HEK293 (cell line): ENCODE data around the gene TRIM47.

ENCODE experiments used
- CTCF ChIA-PET: fragments of 350-600 bp; formaldehyde crosslinking; extraction: SDS; loops from one replicate; lab custom pipeline; 2021; ENCODE audit warnings: antibody characterized with exemption; lab: Yijun Ruan, JAX
- POLR2A ChIA-PET: fragments of 300-600 bp; formaldehyde crosslinking; extraction: SDS; loops from one replicate; lab custom pipeline; 2020; ENCODE audit warnings: antibody characterized with exemption, inconsistent platforms; lab: Yijun Ruan, JAX
- H3K27ac ChIP-seq: fragments of 200-500 bp; sonication (Bioruptor generic); 2 replicates; pipeline ENCODE4 v1.5.1; 2014; ENCODE audit warnings: low read depth, low read length, control low read depth, inconsistent platforms; ENCODE audit errors: extremely low read depth
- H3K36me3 ChIP-seq, 2 experiments: fragments of 200-500 bp in 1 of 2; sonication (Bioruptor generic) in 1 of 2; 1 replicate in 1 of 2; 2 replicates in 1 of 2; pipeline ENCODE4 v1.5.1; 2014 to 2017; ENCODE audit warnings: inconsistent platforms in 2 of 2, low read length in 2 of 2; ENCODE audit not compliant: control insufficient read depth in 2 of 2, insufficient read depth in 1 of 2
- H3K4me1 ChIP-seq: fragments of 200-500 bp; sonication (Bioruptor generic); 2 replicates; pipeline ENCODE4 v1.5.1; 2014; ENCODE audit warnings: mild to moderate bottlenecking, low read length, inconsistent platforms; ENCODE audit not compliant: control insufficient read depth, insufficient read depth
- H3K4me3 ChIP-seq: 2 replicates; pipeline ENCODE4 v1.5.1; 2011; ENCODE audit warnings: low read depth, mild to moderate bottlenecking, control low read depth, low read length, moderate library complexity
- H3K9me3 ChIP-seq: fragments of 200-500 bp; sonication (Bioruptor generic); 2 replicates; pipeline ENCODE4 v1.5.1; 2014; ENCODE audit warnings: low read depth, low read length, inconsistent platforms; ENCODE audit not compliant: control insufficient read depth, insufficient read depth
- EGR2 ChIP-seq: fragments of 450-650 bp; formaldehyde crosslinking; IDR thresholded peaks from 2 replicates; pipeline ENCODE4 v1.5.1; 2016; ENCODE audit warnings: low read depth, missing biosample characterization, missing genetic modification characterization
- FEZF1 ChIP-seq: fragments of 450-650 bp; formaldehyde crosslinking; IDR thresholded peaks from 2 replicates; pipeline ENCODE4 v1.5.1; 2016; ENCODE audit warnings: missing biosample characterization, missing genetic modification characterization
- KLF1 ChIP-seq: fragments of 450-650 bp; formaldehyde crosslinking; IDR thresholded peaks from 2 replicates; pipeline ENCODE4 v1.5.1; 2016; ENCODE audit warnings: missing biosample characterization, missing genetic modification characterization
- KLF8 ChIP-seq: fragments of 450-650 bp; formaldehyde crosslinking; IDR thresholded peaks from 2 replicates; pipeline ENCODE4 v1.5.1; 2016; ENCODE audit warnings: missing biosample characterization, missing genetic modification characterization
- REPIN1 ChIP-seq: fragments of 450-650 bp; formaldehyde crosslinking; IDR thresholded peaks from 2 replicates; pipeline ENCODE4 v1.5.1; 2017; ENCODE audit warnings: missing biosample characterization, missing genetic modification characterization, low read depth
- ZBTB21 ChIP-seq: fragments of 450-650 bp; formaldehyde crosslinking; IDR thresholded peaks from 2 replicates; pipeline ENCODE4 v1.5.1; 2017; ENCODE audit warnings: missing biosample characterization, missing genetic modification characterization
- ZFHX2 ChIP-seq: fragments of 450-650 bp; formaldehyde crosslinking; conservative IDR thresholded peaks from 2 replicates; pipeline ENCODE4 v1.5.1; 2016; ENCODE audit warnings: missing biosample characterization, missing genetic modification characterization
- ZNF132 ChIP-seq: fragments of 450-650 bp; formaldehyde crosslinking; IDR thresholded peaks from 2 replicates; pipeline ENCODE4 v1.5.1; 2017; ENCODE audit warnings: missing biosample characterization, missing genetic modification characterization, borderline replicate concordance
- ZNF138 ChIP-seq: fragments of 450-650 bp; formaldehyde crosslinking; IDR thresholded peaks from 2 replicates; pipeline ENCODE4 v1.5.1; 2016; ENCODE audit warnings: missing biosample characterization, missing genetic modification characterization, borderline replicate concordance
- ZNF2 ChIP-seq: fragments of 450-650 bp; formaldehyde crosslinking; IDR thresholded peaks from 2 replicates; pipeline ENCODE4 v1.5.1; 2016; ENCODE audit warnings: missing biosample characterization, missing genetic modification characterization
- ZNF214 ChIP-seq: fragments of 450-650 bp; formaldehyde crosslinking; IDR thresholded peaks from 2 replicates; pipeline ENCODE4 v1.5.1; 2017; ENCODE audit warnings: missing biosample characterization, mild to moderate bottlenecking, missing genetic modification characterization, borderline replicate concordance
- ZNF248 ChIP-seq: fragments of 450-650 bp; formaldehyde crosslinking; IDR thresholded peaks from 2 replicates; pipeline ENCODE4 v1.5.1; 2017; ENCODE audit warnings: missing biosample characterization, missing genetic modification characterization
- ZNF341 ChIP-seq: fragments of 450-650 bp; formaldehyde crosslinking; IDR thresholded peaks from 2 replicates; pipeline ENCODE4; 2016; ENCODE audit warnings: low read depth, missing biosample characterization, missing genetic modification characterization
- ZNF426 ChIP-seq: fragments of 450-650 bp; formaldehyde crosslinking; IDR thresholded peaks from 2 replicates; pipeline ENCODE4 v1.5.1; 2017; ENCODE audit warnings: missing biosample characterization, missing genetic modification characterization, mild to moderate bottlenecking, inconsistent platforms, moderate library complexity
- ZNF473 ChIP-seq: fragments of 450-650 bp; formaldehyde crosslinking; IDR thresholded peaks from 2 replicates; pipeline ENCODE4 v1.5.1; 2017; ENCODE audit warnings: missing biosample characterization, missing genetic modification characterization
- ZNF623 ChIP-seq: fragments of 450-650 bp; formaldehyde crosslinking; IDR thresholded peaks from 2 replicates; pipeline ENCODE4 v1.5.1; 2016; ENCODE audit warnings: missing biosample characterization, missing genetic modification characterization
- ZNF792 ChIP-seq: fragments of 450-650 bp; formaldehyde crosslinking; IDR thresholded peaks from 2 replicates; pipeline ENCODE4 v1.5.1; 2016; ENCODE audit warnings: missing biosample characterization, missing genetic modification characterization
- TF ChIP-seq, protein P1 (sequence below): fragments of 450-650 bp; formaldehyde crosslinking; optimal IDR thresholded peaks from 2 replicates; pipeline ENCODE3; 2016; ENCODE audit warnings: missing biosample characterization, mild to moderate bottlenecking, missing genetic modification characterization
- TF ChIP-seq, protein P2 (sequence below): fragments of 450-650 bp; formaldehyde crosslinking; IDR thresholded peaks from 2 replicates; pipeline ENCODE4 v1.5.1; 2017; ENCODE audit warnings: missing biosample characterization, missing genetic modification characterization
- TF ChIP-seq, protein P3 (sequence below): fragments of 450-650 bp; formaldehyde crosslinking; IDR thresholded peaks from 2 replicates; pipeline ENCODE4 v1.5.1; 2016; ENCODE audit warnings: missing biosample characterization, missing genetic modification characterization
- TF ChIP-seq, protein P4 (sequence below): fragments of 450-650 bp; formaldehyde crosslinking; IDR thresholded peaks from 2 replicates; pipeline ENCODE4 v1.5.1; 2016; ENCODE audit warnings: missing biosample characterization, missing genetic modification characterization, low read depth
- TF ChIP-seq, protein P5 (sequence below): fragments of 450-650 bp; formaldehyde crosslinking; IDR thresholded peaks from 2 replicates; pipeline ENCODE4 v1.5.1; 2016; ENCODE audit warnings: missing biosample characterization, missing genetic modification characterization
- TF ChIP-seq, protein P6 (sequence below): fragments of 450-650 bp; IDR thresholded peaks from 2 replicates; pipeline ENCODE4 v1.5.1; 2018; ENCODE audit warnings: missing biosample characterization, mild to moderate bottlenecking, missing genetic modification characterization

Gene TRIM47

DNA sequence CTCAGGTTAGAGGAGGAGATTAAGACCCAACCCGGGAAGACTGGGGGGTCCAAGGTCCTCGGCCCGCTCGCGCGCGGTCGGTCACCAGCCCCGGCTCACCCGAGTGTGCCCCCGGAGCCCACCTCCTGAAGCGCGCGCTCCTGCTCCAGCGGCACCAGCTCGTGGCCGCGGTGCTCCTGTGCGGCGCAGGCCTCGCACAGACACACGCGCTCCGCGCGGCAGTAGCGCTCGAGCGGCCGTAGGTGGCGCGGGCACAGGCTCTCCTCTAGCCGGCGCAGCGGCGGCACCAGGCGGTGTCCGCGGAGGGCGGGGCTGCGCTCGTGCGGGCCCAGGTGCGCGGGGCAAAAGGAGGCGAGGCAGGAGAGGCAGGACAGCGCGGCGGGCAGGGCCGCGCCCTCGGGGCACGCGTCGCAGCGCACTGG, 618 bp downstream of the TRIM47 start (continued):
- TF ChIP-seq, protein P1, sequence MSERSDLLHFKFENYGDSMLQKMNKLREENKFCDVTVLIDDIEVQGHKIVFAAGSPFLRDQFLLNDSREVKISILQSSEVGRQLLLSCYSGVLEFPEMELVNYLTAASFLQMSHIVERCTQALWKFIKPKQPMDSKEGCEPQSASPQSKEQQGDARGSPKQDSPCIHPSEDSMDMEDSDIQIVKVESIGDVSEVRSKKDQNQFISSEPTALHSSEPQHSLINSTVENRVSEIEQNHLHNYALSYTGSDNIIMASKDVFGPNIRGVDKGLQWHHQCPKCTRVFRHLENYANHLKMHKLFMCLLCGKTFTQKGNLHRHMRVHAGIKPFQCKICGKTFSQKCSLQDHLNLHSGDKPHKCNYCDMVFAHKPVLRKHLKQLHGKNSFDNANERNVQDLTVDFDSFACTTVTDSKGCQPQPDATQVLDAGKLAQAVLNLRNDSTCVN, result peak; percentile 88
- TF ChIP-seq, protein P2, sequence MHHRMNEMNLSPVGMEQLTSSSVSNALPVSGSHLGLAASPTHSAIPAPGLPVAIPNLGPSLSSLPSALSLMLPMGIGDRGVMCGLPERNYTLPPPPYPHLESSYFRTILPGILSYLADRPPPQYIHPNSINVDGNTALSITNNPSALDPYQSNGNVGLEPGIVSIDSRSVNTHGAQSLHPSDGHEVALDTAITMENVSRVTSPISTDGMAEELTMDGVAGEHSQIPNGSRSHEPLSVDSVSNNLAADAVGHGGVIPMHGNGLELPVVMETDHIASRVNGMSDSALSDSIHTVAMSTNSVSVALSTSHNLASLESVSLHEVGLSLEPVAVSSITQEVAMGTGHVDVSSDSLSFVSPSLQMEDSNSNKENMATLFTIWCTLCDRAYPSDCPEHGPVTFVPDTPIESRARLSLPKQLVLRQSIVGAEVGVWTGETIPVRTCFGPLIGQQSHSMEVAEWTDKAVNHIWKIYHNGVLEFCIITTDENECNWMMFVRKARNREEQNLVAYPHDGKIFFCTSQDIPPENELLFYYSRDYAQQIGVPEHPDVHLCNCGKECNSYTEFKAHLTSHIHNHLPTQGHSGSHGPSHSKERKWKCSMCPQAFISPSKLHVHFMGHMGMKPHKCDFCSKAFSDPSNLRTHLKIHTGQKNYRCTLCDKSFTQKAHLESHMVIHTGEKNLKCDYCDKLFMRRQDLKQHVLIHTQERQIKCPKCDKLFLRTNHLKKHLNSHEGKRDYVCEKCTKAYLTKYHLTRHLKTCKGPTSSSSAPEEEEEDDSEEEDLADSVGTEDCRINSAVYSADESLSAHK (tag by site-specific recombination), result no peak
- TF ChIP-seq ZNF248 (tag by site-specific recombination), result no peak
- TF ChIP-seq, all 188 proteins: peak for 8

DNA sequence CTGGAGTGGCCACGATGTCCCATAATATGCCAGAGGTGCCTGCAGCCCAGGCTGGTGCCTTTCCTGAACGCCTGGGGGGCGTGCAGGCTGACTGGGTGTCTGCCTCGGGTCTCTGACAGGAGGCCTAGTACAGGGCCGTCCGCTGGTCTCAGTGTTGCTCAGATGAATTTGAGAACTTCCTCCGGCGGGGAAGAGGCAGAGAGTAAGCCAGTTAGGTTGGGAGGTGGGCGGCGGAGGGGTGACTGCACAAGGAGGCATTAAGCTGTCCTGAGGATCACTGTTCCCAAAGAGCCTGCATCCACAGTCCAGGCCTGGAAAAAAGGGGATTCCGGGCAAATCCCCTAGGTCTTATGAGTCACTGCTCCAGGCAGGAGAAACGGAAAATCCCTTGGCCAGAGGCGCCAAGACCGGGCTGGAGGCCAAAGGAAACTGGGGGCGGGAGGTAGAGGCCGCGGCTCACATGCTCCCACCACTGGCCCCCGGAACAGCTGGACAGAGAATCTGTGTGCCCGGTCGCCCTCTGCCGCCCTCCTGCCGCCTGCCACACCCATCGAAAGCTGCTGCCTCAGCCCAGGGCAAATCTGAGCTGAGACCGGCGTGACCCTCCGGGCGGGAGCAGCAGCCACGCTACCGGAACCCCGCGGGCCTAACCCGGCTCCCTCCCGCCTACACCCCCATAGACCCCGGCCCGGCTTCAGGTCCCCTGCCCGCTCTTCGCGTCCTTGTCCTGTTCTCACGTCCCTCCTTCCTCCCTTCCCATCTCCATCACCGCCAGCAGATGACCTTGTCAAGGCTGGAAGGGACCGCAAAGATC, 1.2 kb downstream of the TRIM47 start:
- CTCF ChIA-PET, result interaction anchor here (0.5 to 7.6 kb wide), 11 partner anchors 9 to 883 kb away, joined by 3 to 84 read pairs (median 6); partner anchors contain the start of genes GALK1, TRIM65 and WBP2
- H3K9me3 ChIP-seq, result no peaks in the 10 kb centered on the region
- peaks cover 0 to 4% of the 10 kb centered on the region in 2 experiments; a peak in 1 of 3 replicates for H3K36me3 ChIP-seq
- peak overlapping the region; percentile 61; the same call in 1 of the 2 replicates for H3K27ac ChIP-seq
- H3K4me1 ChIP-seq, result peaks cover 4% of the 10 kb centered on the region
- POLR2A ChIA-PET, result interaction anchor here (0.6 to 5.1 kb wide), 6 partner anchors 10 to 27 kb away, joined by 3 to 34 read pairs (median 6); partner anchors contain the start of genes MRPL38 and WBP2
- peak overlapping the region; percentile 15 for H3K4me3 ChIP-seq
- no peak for TF ChIP-seq ZNF473 (tag by site-specific recombination)
- TF ChIP-seq ZNF138 (tag by site-specific recombination), result no peak
- TF ChIP-seq KLF1 (tag by site-specific recombination), result peak; percentile 68; the same call in 1 of the 2 replicates
- TF ChIP-seq ZNF792 (tag by site-specific recombination), result no peak
- TF ChIP-seq, protein P3, sequence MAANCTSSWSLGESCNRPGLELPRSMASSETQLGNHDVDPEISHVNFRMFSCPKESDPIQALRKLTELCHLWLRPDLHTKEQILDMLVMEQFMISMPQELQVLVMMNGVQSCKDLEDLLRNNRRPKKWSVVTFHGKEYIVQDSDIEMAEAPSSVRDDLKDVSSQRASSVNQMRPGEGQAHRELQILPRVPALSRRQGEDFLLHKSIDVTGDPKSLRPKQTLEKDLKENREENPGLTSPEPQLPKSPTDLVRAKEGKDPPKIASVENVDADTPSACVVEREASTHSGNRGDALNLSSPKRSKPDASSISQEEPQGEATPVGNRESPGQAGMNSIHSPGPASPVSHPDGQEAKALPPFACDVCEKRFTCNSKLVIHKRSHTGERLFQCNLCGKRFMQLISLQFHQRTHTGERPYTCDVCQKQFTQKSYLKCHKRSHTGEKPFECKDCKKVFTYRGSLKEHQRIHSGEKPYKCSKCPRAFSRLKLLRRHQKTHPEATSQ (tag by site-specific recombination), result no peak
- peak; percentile 39 for TF ChIP-seq ZNF341 (tag by site-specific recombination)
- TF ChIP-seq ZNF426, result no peak
- peak; percentile 80 for TF ChIP-seq EGR2 (tag by site-specific recombination)
- TF ChIP-seq ZBTB21 (tag by site-specific recombination), result no peak
- no peak for TF ChIP-seq FEZF1 (tag by site-specific recombination)
- TF ChIP-seq ZNF623, result no peak
- TF ChIP-seq ZNF2 (tag by site-specific recombination), result 0 out of 2 replicates have a peak, but pooled peaks have one; percentile 32
- TF ChIP-seq ZFHX2 (tag by site-specific recombination), result peak; percentile 84
- no peak for TF ChIP-seq ZNF132 (tag by site-specific recombination)
- TF ChIP-seq KLF8 (tag by site-specific recombination), result peak; percentile 50; the same call in 1 of the 2 replicates
- TF ChIP-seq ZNF214 (tag by site-specific recombination), result no peak
- TF ChIP-seq, protein P4, sequence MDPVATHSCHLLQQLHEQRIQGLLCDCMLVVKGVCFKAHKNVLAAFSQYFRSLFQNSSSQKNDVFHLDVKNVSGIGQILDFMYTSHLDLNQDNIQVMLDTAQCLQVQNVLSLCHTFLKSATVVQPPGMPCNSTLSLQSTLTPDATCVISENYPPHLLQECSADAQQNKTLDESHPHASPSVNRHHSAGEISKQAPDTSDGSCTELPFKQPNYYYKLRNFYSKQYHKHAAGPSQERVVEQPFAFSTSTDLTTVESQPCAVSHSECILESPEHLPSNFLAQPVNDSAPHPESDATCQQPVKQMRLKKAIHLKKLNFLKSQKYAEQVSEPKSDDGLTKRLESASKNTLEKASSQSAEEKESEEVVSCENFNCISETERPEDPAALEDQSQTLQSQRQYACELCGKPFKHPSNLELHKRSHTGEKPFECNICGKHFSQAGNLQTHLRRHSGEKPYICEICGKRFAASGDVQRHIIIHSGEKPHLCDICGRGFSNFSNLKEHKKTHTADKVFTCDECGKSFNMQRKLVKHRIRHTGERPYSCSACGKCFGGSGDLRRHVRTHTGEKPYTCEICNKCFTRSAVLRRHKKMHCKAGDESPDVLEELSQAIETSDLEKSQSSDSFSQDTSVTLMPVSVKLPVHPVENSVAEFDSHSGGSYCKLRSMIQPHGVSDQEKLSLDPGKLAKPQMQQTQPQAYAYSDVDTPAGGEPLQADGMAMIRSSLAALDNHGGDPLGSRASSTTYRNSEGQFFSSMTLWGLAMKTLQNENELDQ (tag by site-specific recombination), result no peak
- 0 out of 2 replicates have a peak, but pooled peaks have one; percentile 17 for TF ChIP-seq REPIN1 (tag by site-specific recombination)
- TF ChIP-seq, protein P5, sequence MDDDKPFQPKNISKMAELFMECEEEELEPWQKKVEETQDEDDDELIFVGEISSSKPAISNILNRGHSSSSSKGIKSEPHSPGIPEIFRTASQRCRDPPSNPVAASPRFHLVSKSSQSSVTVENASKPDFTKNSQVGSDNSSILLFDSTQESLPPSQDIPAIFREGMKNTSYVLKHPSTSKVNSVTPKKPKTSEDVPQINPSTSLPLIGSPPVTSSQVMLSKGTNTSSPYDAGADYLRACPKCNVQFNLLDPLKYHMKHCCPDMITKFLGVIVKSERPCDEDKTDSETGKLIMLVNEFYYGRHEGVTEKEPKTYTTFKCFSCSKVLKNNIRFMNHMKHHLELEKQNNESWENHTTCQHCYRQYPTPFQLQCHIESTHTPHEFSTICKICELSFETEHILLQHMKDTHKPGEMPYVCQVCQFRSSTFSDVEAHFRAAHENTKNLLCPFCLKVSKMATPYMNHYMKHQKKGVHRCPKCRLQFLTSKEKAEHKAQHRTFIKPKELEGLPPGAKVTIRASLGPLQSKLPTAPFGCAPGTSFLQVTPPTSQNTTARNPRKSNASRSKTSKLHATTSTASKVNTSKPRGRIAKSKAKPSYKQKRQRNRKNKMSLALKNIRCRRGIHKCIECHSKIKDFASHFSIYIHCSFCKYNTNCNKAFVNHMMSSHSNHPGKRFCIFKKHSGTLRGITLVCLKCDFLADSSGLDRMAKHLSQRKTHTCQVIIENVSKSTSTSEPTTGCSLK, result no peak
- TF ChIP-seq, protein P6, sequence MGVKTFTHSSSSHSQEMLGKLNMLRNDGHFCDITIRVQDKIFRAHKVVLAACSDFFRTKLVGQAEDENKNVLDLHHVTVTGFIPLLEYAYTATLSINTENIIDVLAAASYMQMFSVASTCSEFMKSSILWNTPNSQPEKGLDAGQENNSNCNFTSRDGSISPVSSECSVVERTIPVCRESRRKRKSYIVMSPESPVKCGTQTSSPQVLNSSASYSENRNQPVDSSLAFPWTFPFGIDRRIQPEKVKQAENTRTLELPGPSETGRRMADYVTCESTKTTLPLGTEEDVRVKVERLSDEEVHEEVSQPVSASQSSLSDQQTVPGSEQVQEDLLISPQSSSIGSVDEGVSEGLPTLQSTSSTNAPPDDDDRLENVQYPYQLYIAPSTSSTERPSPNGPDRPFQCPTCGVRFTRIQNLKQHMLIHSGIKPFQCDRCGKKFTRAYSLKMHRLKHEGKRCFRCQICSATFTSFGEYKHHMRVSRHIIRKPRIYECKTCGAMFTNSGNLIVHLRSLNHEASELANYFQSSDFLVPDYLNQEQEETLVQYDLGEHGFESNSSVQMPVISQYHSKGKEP (tag by site-specific recombination), result no peak
